ENCODE results near the gene IFNE. TPM values are rescaled to one million over a fixed set of nuclear protein-coding genes. Genes with fewer than 3 reads are reported as not detected.

Gene IFNE
- polyA plus RNA-seq, 1 experiment: 0.28 TPM

Small RNA genes within 50 kb of the gene (small RNA-seq; reads per million reads assigned to genes)
- gene MIR31 (ENCODE audit: insufficient read length, low read depth, low replicate concordance) (4,966 reads per million, percentile 98 among the genes with 10 or more reads in this experiment), gene RF00157 (ENCODE audit: insufficient read length, low read depth, low replicate concordance) (not detected)

Other genes with a start within 250 kb of the IFNE start
- gene IFNA14, start 242.3 kb downstream of the IFNE start, polyA plus RNA-seq (2011; rRNA removed): not detected in 2 replicates
- gene IFNA5, start 177.0 kb downstream of the IFNE start, polyA plus RNA-seq (2011; rRNA removed): not detected in 2 replicates
- gene KLHL9, start 146.9 kb downstream of the IFNE start, polyA plus RNA-seq (2011; rRNA removed): 14.4 and 25.9 TPM in 2 replicates
- not detected in 2 replicates for gene IFNA6, start 131.4 kb downstream of the IFNE start, polyA plus RNA-seq (2011; rRNA removed)
- gene IFNA13, start 114.3 kb downstream of the IFNE start, polyA plus RNA-seq (2011; rRNA removed): not detected in 2 replicates
- gene IFNA2, start 96.9 kb downstream of the IFNE start, polyA plus RNA-seq (2011; rRNA removed): not detected in 2 replicates
- gene IFNA8, start 73.2 kb downstream of the IFNE start, polyA plus RNA-seq (2011; rRNA removed): not detected in 2 replicates
- not detected in 2 replicates for gene IFNA1, start 41.9 kb downstream of the IFNE start, polyA plus RNA-seq (2011; rRNA removed)

All from BJ (cell line).